Measurements from ENCODE around the gene FIP1L1.
"Not testable (repeated sequence)": the region's sequence is repeated elsewhere in the genome, so short reads cannot be mapped to it uniquely, and the experiment has no call there.

FIP1L1 gene

GRCh38 chr4:53465891-53466290 lies 88.5 kb downstream of the FIP1L1 start:
- Histone ChIP-seq H3K4me3 (ENCODE audit: low read depth, low read length, poor library complexity, severe bottlenecking) (no peak overlapping the region), H3K79me2 (ENCODE audit: insufficient read depth, low read length) (no peaks in the 10 kb centered on the region), H3K9me3 (ENCODE audit: low read length) (no peaks in the 10 kb centered on the region), H3K9ac (ENCODE audit: low read length) (no peak overlapping the region), H3K36me3 (ENCODE audit: insufficient read depth, low read length) (peaks cover 22% of the 10 kb centered on the region), H3F3A (ENCODE audit: insufficient read depth, low read length) (no peaks in the 10 kb centered on the region), H2AFZ (ENCODE audit: low read length) (no peak overlapping the region), H3K4me1 (ENCODE audit: insufficient read depth, low read length, severe bottlenecking) (no peaks in the 10 kb centered on the region), H3K4me2 (ENCODE audit: low read length) (no peak overlapping the region), H4K20me1 (ENCODE audit: insufficient read depth, low read length) (no peaks in the 10 kb centered on the region), H3K27ac (ENCODE audit: low read depth, low read length, poor library complexity, severe bottlenecking) (no peak overlapping the region), H3K9me2 (ENCODE audit: low read depth, low read length) (no peaks in the 10 kb centered on the region), H3K27me3 (ENCODE audit: insufficient read depth, low read length) (no peaks in the 10 kb centered on the region)
- no peak for TF ChIP-seq EZH2 (IDR thresholded peaks at IDR 0.05; ENCODE audit: borderline replicate concordance, low read length)
- TF ChIP-seq, protein P1, sequence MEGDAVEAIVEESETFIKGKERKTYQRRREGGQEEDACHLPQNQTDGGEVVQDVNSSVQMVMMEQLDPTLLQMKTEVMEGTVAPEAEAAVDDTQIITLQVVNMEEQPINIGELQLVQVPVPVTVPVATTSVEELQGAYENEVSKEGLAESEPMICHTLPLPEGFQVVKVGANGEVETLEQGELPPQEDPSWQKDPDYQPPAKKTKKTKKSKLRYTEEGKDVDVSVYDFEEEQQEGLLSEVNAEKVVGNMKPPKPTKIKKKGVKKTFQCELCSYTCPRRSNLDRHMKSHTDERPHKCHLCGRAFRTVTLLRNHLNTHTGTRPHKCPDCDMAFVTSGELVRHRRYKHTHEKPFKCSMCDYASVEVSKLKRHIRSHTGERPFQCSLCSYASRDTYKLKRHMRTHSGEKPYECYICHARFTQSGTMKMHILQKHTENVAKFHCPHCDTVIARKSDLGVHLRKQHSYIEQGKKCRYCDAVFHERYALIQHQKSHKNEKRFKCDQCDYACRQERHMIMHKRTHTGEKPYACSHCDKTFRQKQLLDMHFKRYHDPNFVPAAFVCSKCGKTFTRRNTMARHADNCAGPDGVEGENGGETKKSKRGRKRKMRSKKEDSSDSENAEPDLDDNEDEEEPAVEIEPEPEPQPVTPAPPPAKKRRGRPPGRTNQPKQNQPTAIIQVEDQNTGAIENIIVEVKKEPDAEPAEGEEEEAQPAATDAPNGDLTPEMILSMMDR (IDR thresholded peaks at IDR 0.05; ENCODE audit: low read length): no peak

- H3K4me1 ChIP-seq (ENCODE audit: insufficient read depth, low read length, severe bottlenecking); H3K27me3 ChIP-seq (ENCODE audit: insufficient read depth, low read length); H3K27ac ChIP-seq (ENCODE audit: low read depth, low read length, poor library complexity, severe bottlenecking); H3F3A ChIP-seq (ENCODE audit: insufficient read depth, low read length); H2AFZ ChIP-seq (ENCODE audit: low read length); H4K20me1 ChIP-seq (ENCODE audit: insufficient read depth, low read length); H3K4me2 ChIP-seq (ENCODE audit: low read length); H3K9me3 ChIP-seq (ENCODE audit: low read length); H3K79me2 ChIP-seq (ENCODE audit: insufficient read depth, low read length); H3K9me2 ChIP-seq (ENCODE audit: low read depth, low read length); H3K4me3 ChIP-seq (ENCODE audit: low read depth, low read length, poor library complexity, severe bottlenecking); H3K9ac ChIP-seq (ENCODE audit: low read length): not testable (repeated sequence)
- H3K36me3 ChIP-seq (ENCODE audit: insufficient read depth, low read length): peaks cover 15% of the 10 kb centered on the region
These were observed 89.1 kb downstream of the FIP1L1 start for GRCh38 chr4:53466576-53466975.

DNA sequence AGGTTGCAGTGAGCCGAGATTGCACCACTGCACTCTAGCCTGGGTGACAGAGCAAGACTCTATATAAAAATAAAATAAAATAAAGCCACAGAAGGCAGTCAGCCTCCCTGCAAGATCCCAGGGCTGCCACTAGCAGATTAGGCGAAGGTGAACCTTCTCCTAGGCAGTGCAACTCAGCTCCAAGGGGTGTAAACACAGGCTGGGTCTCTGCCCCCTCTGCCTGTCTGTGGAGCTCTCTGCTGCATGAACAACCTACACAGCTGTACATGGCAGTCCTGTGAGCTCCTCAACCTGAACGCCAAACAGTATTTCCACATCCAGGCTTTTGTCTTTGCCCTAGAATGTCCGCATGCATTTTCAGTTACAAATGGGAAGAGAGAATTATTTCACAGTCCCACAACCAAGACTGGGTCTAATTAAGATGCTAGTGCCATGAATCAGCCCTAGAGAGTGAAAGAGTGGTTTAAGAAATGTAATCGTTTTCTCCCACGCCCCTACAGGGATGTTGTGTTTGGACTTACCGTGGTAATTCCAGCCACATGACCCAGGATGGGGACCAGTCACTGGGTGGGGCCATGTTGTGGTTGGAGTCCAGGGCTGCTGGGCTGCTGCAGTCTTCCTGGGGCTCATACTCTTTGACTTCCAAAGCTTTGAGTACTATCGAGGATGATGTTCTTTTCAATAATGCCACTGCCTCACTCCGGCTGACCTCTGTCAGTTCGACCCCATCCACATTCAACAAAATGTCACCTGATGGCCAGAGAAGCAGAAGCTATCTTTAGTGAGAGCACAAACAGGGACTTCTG lies 99.0 kb downstream of the FIP1L1 start:
- Histone ChIP-seq H3K27me3 (ENCODE audit: insufficient read depth, low read length) (no peaks in the 10 kb centered on the region), H3K79me2 (ENCODE audit: insufficient read depth, low read length) (no peaks in the 10 kb centered on the region), H3K27ac (ENCODE audit: low read depth, low read length, poor library complexity, severe bottlenecking) (no peak overlapping the region), H3K9me3 (ENCODE audit: low read length) (no peaks in the 10 kb centered on the region), H2AFZ (ENCODE audit: low read length) (no peak overlapping the region), H3K36me3 (ENCODE audit: insufficient read depth, low read length) (no peaks in the 10 kb centered on the region), H3K9me2 (ENCODE audit: low read depth, low read length) (no peaks in the 10 kb centered on the region), H3K4me2 (ENCODE audit: low read length) (no peak overlapping the region), H3K9ac (ENCODE audit: low read length) (no peak overlapping the region), H3K4me3 (ENCODE audit: low read depth, low read length, poor library complexity, severe bottlenecking) (no peak overlapping the region), H4K20me1 (ENCODE audit: insufficient read depth, low read length) (no peaks in the 10 kb centered on the region), H3K4me1 (ENCODE audit: insufficient read depth, low read length, severe bottlenecking) (no peaks in the 10 kb centered on the region), H3F3A (ENCODE audit: insufficient read depth, low read length) (no peaks in the 10 kb centered on the region)
- TF ChIP-seq EZH2 (IDR thresholded peaks at IDR 0.05; ENCODE audit: borderline replicate concordance, low read length): no peak
- TF ChIP-seq, protein P1 (IDR thresholded peaks at IDR 0.05; ENCODE audit: low read length): no peak

- Histone ChIP-seq H3K9me3 (ENCODE audit: low read length) (no peaks in the 10 kb centered on the region), H3K9me2 (ENCODE audit: low read depth, low read length) (no peaks in the 10 kb centered on the region), H3K79me2 (ENCODE audit: insufficient read depth, low read length) (no peaks in the 10 kb centered on the region), H3F3A (ENCODE audit: insufficient read depth, low read length) (no peaks in the 10 kb centered on the region), H2AFZ (ENCODE audit: low read length) (no peak overlapping the region), H3K4me1 (ENCODE audit: insufficient read depth, low read length, severe bottlenecking) (no peaks in the 10 kb centered on the region), H3K27me3 (ENCODE audit: insufficient read depth, low read length) (no peaks in the 10 kb centered on the region), H3K9ac (ENCODE audit: low read length) (no peak overlapping the region), H3K27ac (ENCODE audit: low read depth, low read length, poor library complexity, severe bottlenecking) (no peak overlapping the region), H4K20me1 (ENCODE audit: insufficient read depth, low read length) (no peaks in the 10 kb centered on the region), H3K4me3 (ENCODE audit: low read depth, low read length, poor library complexity, severe bottlenecking) (no peak overlapping the region), H3K4me2 (ENCODE audit: low read length) (no peak overlapping the region), H3K36me3 (ENCODE audit: insufficient read depth, low read length) (no peaks in the 10 kb centered on the region)
- TF ChIP-seq, protein P1 (IDR thresholded peaks at IDR 0.05; ENCODE audit: low read length): no peak
- TF ChIP-seq EZH2 (IDR thresholded peaks at IDR 0.05; ENCODE audit: borderline replicate concordance, low read length): no peak
These were observed 99.7 kb downstream of the FIP1L1 start for GRCh38 chr4:53477038-53477565.

Data from OCI-LY1 (cell line).